ENCODE data around the gene LMBRD1.

LMBRD1 gene

DNA sequence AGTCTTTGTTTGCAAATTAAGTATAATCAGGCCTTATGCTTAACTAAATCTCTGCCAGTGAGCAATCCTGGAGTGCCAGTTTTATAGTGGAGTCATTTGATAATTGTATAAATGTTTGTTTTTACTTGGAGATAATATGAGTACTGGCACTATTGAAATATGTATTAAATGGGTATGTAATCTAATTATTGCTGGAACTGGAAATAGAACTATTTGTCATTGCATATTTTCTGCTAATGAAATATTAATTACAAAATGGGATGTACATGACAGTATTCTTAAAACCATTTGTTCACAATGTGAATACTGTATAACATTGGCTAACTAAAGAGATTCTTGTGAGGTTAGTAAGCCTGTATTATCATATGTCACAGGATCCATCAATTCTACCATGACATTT lies 20.5 kb upstream of the LMBRD1 start:
- no peaks in the 10 kb centered on the region for H3K27me3 ChIP-seq (ENCODE audit: insufficient read depth, low read length, poor library complexity)
- ATAC-seq (ENCODE audit: insufficient read depth, low read depth), result no peak
- no peak overlapping the region for H3K9ac ChIP-seq (ENCODE audit: low read depth, low read length)
- H3K27ac ChIP-seq (ENCODE audit: low read length), result no peak overlapping the region
- H3K9me3 ChIP-seq (ENCODE audit: insufficient read depth, low read length, severe bottlenecking), result no peaks in the 10 kb centered on the region
- no peaks in the 10 kb centered on the region for H3K36me3 ChIP-seq (ENCODE audit: insufficient read depth, low read length)
- no peaks in the 10 kb centered on the region for H3K79me2 ChIP-seq (ENCODE audit: insufficient read depth, low read length)
- H3K4me2 ChIP-seq (ENCODE audit: insufficient read depth, low read length), result no peak overlapping the region
- TF ChIP-seq, protein P1, sequence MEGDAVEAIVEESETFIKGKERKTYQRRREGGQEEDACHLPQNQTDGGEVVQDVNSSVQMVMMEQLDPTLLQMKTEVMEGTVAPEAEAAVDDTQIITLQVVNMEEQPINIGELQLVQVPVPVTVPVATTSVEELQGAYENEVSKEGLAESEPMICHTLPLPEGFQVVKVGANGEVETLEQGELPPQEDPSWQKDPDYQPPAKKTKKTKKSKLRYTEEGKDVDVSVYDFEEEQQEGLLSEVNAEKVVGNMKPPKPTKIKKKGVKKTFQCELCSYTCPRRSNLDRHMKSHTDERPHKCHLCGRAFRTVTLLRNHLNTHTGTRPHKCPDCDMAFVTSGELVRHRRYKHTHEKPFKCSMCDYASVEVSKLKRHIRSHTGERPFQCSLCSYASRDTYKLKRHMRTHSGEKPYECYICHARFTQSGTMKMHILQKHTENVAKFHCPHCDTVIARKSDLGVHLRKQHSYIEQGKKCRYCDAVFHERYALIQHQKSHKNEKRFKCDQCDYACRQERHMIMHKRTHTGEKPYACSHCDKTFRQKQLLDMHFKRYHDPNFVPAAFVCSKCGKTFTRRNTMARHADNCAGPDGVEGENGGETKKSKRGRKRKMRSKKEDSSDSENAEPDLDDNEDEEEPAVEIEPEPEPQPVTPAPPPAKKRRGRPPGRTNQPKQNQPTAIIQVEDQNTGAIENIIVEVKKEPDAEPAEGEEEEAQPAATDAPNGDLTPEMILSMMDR (IDR thresholded peaks at IDR 0.05; ENCODE audit: borderline replicate concordance, extremely low read depth, low read length, poor library complexity, severe bottlenecking), result no peak
- TF ChIP-seq EZH2 (IDR thresholded peaks at IDR 0.05; ENCODE audit: borderline replicate concordance, low read depth, low read length, severe bottlenecking), result no peak
- H2AFZ ChIP-seq (ENCODE audit: low read depth, low read length), result no peak overlapping the region
- no peaks in the 10 kb centered on the region for H4K20me1 ChIP-seq (ENCODE audit: insufficient read depth, low read length)
- H3K4me3 ChIP-seq (ENCODE audit: low read depth in 1 of 2, low read length in 2 of 2), result no peak overlapping the region
- H3K4me1 ChIP-seq (ENCODE audit: insufficient read depth, low read length), result no peaks in the 10 kb centered on the region
- no peak for DNase-seq

DNA sequence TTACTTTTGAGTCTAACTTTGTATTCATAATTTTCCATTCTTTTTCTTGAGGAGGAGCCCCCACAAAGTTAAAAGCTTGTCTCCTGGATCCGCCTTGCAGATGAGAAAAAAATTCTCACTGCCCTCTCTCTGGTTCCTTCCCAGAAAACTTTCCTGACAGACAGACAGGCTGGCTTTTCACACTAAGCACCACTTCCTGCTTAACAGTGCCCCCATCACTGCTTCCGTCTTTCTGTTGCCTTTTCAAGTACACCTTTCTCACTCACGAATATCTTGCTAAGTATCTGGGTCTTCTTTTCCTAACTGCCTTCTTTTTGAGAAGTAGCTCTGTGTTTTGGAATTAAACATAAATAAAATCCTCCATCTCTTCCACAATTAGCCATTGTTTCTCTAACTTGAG lies 19.8 kb upstream of the LMBRD1 start:
- H3K27ac ChIP-seq (ENCODE audit: low read length), result no peak overlapping the region
- TF ChIP-seq EZH2 (IDR thresholded peaks at IDR 0.05; ENCODE audit: borderline replicate concordance, low read depth, low read length, severe bottlenecking), result no peak
- TF ChIP-seq, protein P1 (IDR thresholded peaks at IDR 0.05; ENCODE audit: borderline replicate concordance, extremely low read depth, low read length, poor library complexity, severe bottlenecking), result no peak
- H3K36me3 ChIP-seq (ENCODE audit: insufficient read depth, low read length), result no peaks in the 10 kb centered on the region
- H4K20me1 ChIP-seq (ENCODE audit: insufficient read depth, low read length), result no peaks in the 10 kb centered on the region
- DNase-seq (no peak), ATAC-seq (ENCODE audit: insufficient read depth, low read depth) (peak; percentile 40; the same call in 1 of the 3 replicates)
- H3K4me3 ChIP-seq (ENCODE audit: low read depth in 1 of 2, low read length in 2 of 2), result no peak overlapping the region
- no peaks in the 10 kb centered on the region for H3K79me2 ChIP-seq (ENCODE audit: insufficient read depth, low read length)
- H3K4me2 ChIP-seq (ENCODE audit: insufficient read depth, low read length), result no peak overlapping the region
- H2AFZ ChIP-seq (ENCODE audit: low read depth, low read length), result 0 out of 2 replicates have a peak overlapping the region, but pooled peaks have one; percentile 44
- no peaks in the 10 kb centered on the region for H3K9me3 ChIP-seq (ENCODE audit: insufficient read depth, low read length, severe bottlenecking)
- H3K9ac ChIP-seq (ENCODE audit: low read depth, low read length), result no peak overlapping the region
- no peaks in the 10 kb centered on the region for H3K4me1 ChIP-seq (ENCODE audit: insufficient read depth, low read length)
- no peaks in the 10 kb centered on the region for H3K27me3 ChIP-seq (ENCODE audit: insufficient read depth, low read length, poor library complexity)

DNA sequence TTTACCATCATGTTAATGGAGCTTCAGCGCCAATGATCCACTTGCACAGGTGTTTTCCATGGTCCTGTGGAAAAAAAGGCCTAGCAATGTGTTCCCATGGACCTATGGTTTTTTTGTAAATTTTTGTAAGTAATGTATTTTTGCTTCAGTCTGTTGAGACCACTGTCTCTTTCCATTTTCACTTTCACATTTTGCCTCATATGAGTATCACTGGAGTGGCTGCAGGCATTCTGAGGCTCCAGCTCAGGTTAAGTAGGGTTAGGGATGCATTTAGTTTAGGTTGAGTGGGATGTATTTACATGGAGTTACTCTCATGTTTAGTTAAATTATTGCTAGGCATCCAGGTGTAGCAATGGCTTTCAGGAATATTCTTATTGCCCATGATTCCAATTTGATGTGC lies 19.2 kb upstream of the LMBRD1 start:
- H3K9me3 ChIP-seq (ENCODE audit: insufficient read depth, low read length, severe bottlenecking), result no peaks in the 10 kb centered on the region
- H3K4me3 ChIP-seq (ENCODE audit: low read depth in 1 of 2, low read length in 2 of 2), result no peak overlapping the region
- DNase-seq (no peak), ATAC-seq (ENCODE audit: insufficient read depth, low read depth) (peak; percentile 66)
- no peaks in the 10 kb centered on the region for H4K20me1 ChIP-seq (ENCODE audit: insufficient read depth, low read length)
- H3K27ac ChIP-seq (ENCODE audit: low read length), result no peak overlapping the region
- H2AFZ ChIP-seq (ENCODE audit: low read depth, low read length), result no peak overlapping the region
- no peak overlapping the region for H3K9ac ChIP-seq (ENCODE audit: low read depth, low read length)
- no peak for TF ChIP-seq EZH2 (IDR thresholded peaks at IDR 0.05; ENCODE audit: borderline replicate concordance, low read depth, low read length, severe bottlenecking)
- TF ChIP-seq, protein P1 (IDR thresholded peaks at IDR 0.05; ENCODE audit: borderline replicate concordance, extremely low read depth, low read length, poor library complexity, severe bottlenecking), result no peak
- H3K36me3 ChIP-seq (ENCODE audit: insufficient read depth, low read length), result no peaks in the 10 kb centered on the region
- H3K27me3 ChIP-seq (ENCODE audit: insufficient read depth, low read length, poor library complexity), result no peaks in the 10 kb centered on the region
- no peaks in the 10 kb centered on the region for H3K4me1 ChIP-seq (ENCODE audit: insufficient read depth, low read length)
- H3K79me2 ChIP-seq (ENCODE audit: insufficient read depth, low read length), result no peaks in the 10 kb centered on the region
- H3K4me2 ChIP-seq (ENCODE audit: insufficient read depth, low read length), result no peak overlapping the region

DNA sequence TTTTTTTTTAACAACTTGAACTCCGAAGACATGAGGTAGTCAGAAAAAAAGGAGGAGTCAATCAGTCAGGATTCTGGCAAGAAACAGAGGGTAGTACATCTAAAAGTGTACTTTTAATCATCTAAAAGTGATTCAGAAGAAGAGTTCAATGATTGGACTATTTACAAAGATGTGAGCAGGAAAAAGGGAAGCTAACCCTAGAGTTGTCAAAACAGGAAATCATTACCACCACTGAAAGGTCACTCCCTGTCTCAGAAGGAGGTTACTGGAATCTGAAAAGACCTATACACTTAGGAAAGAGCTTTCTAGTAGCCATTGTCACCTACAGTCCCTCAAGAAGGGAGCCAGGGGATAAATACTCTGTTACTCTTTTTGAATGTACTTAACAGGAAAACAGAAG lies 16.7 kb upstream of the LMBRD1 start:
- TF ChIP-seq, protein P1 (IDR thresholded peaks at IDR 0.05; ENCODE audit: borderline replicate concordance, extremely low read depth, low read length, poor library complexity, severe bottlenecking), result no peak
- ATAC-seq (ENCODE audit: insufficient read depth, low read depth), result no peak

More for the DNA sequence above, 16.7 kb upstream of the LMBRD1 start:
- no peaks in the 10 kb centered on the region for H3K4me1 ChIP-seq (ENCODE audit: insufficient read depth, low read length)
- no peak overlapping the region for H3K9ac ChIP-seq (ENCODE audit: low read depth, low read length)
- H3K27me3 ChIP-seq (ENCODE audit: insufficient read depth, low read length, poor library complexity), result no peaks in the 10 kb centered on the region
- H3K4me2 ChIP-seq (ENCODE audit: insufficient read depth, low read length), result no peak overlapping the region
- H3K36me3 ChIP-seq (ENCODE audit: insufficient read depth, low read length), result no peaks in the 10 kb centered on the region
- H3K27ac ChIP-seq (ENCODE audit: low read length), result no peak overlapping the region
- no peak overlapping the region for H3K4me3 ChIP-seq (ENCODE audit: low read depth in 1 of 2, low read length in 2 of 2)
- DNase-seq, result no peak
- H4K20me1 ChIP-seq (ENCODE audit: insufficient read depth, low read length), result no peaks in the 10 kb centered on the region
- H3K9me3 ChIP-seq (ENCODE audit: insufficient read depth, low read length, severe bottlenecking), result no peaks in the 10 kb centered on the region
- H3K79me2 ChIP-seq (ENCODE audit: insufficient read depth, low read length), result no peaks in the 10 kb centered on the region
- H2AFZ ChIP-seq (ENCODE audit: low read depth, low read length), result no peak overlapping the region
